Cardiac fibroblast (primary cell): ENCODE data around the gene PRDM15.

Experiments used
- DNase-seq, 2 donors: peaks; one replicate each; pipeline versions ENCODE4 v3.0.0 to v3.0.0-alpha.2; 2010; ENCODE audit warnings: low read depth in 2 of 2
- H3K4me3 ChIP-seq, 2 donors: replicated peaks in 1 of 2; 1 replicate in 1 of 2; 2 replicates in 1 of 2; pipeline ENCODE4 v1.5.1; 2011; ENCODE audit warnings: low read depth in 2 of 2, low read length in 2 of 2, mild to moderate bottlenecking in 2 of 2, moderate library complexity in 1 of 2
- CTCF ChIP-seq: IDR thresholded peaks from one replicate; pipeline ENCODE4 v1.5.1; 2011; ENCODE audit warnings: low read depth, mild to moderate bottlenecking, low read length, inconsistent platforms

PRDM15 gene

GRCh38 chr21:41823906-41824305, 55.2 kb downstream of the PRDM15 start:
- H3K4me3 ChIP-seq = no peak overlapping the region
- TF ChIP-seq CTCF = no peak

DNA sequence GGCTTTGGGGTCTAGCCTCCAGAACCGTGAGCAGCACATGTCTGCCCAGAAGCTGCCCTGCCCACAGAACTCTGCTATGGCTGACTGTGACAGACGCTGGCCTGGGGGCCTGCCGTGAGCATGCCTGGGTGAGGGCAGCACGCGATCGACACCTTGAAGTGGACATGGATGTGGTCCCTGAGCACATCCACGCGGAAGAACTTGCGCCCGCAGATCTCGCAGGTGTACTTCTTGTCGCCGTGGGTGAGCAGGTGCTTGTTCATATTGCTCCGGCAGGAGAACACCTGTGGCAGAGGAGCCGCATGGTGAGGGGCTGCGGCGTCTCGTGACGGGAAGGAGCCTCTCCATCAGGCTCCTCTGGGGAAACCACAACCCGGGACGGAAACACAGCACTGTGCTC, 56.0 kb downstream of the PRDM15 start:
- no peak overlapping the region for H3K4me3 ChIP-seq
- no peak for DNase-seq
- no peak for TF ChIP-seq CTCF

More at GRCh38 chr21:41823906-41824305, 55.2 kb downstream of the PRDM15 start:
- DNase-seq = no peak

- H3K4me3 ChIP-seq = no peak overlapping the region
- no peak for TF ChIP-seq CTCF
- no peak for DNase-seq
These were observed 57.2 kb downstream of the PRDM15 start for GRCh38 chr21:41821756-41822431.

DNA sequence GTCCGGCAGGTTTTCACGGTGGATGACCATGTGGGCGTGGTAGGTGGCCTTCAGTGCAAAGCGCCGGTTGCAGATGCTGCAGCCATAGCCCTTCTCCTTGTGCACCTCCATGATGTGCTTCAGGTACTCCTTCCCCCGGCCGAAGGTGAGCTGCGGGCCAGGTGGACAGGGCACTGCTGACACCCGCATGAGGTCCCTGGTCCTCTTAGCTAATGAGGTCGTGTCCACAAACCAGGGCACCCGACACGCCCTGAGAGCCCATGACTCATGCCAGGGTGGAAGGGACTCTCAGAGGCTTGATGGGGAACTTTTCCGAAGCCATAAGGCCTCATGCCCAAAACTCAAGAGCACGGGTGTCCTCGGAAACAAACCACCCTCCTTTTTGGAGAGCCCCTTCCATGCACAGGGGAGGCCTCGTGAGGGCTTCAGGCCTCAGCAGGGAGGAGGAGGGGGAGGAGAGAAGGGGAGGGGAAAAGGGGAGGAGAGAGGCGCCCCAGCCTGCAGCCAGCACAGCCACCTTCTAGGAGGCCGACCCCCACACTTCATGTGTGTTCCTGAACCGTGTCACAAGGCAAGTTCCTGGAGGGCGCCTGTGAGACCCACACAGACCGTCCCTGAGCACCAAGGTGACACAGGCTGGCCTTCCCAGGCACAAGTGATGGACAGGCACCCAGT, 57.9 kb downstream of the PRDM15 start:
- no peak for DNase-seq
- no peak for TF ChIP-seq CTCF
- no peak overlapping the region for H3K4me3 ChIP-seq

- no peak for DNase-seq
- no peak for TF ChIP-seq CTCF
- H3K4me3 ChIP-seq = no peak overlapping the region
These were observed 58.6 kb downstream of the PRDM15 start for GRCh38 chr21:41820384-41821080.

GRCh38 chr21:41819856-41820281, 59.3 kb downstream of the PRDM15 start:
- no peak for TF ChIP-seq CTCF
- no peak for DNase-seq
- H3K4me3 ChIP-seq = no peak overlapping the region
